ENCODE data around the gene LRRC46. TPM values are rescaled to one million over a fixed set of nuclear protein-coding genes. Genes with fewer than 3 reads are reported as not detected.

LRRC46 gene
- total and polyA plus RNA-seq, 10 of the 15 experiments (the other 5 are each of a cell fraction or from before 2014, with no cell fraction given) = 0.15 to 1.8 (median 0.38) TPM; not detected in 1

GRCh38 chr17:47840742-47841487 lies 9.4 kb downstream of the LRRC46 start, which contains the start of gene SCRN2:
TSS of gene SCRN2 (minus strand) at chr17:47841273. CDS start at chr17:47840843, 430 bp downstream.
- H3K9me3 ChIP-seq (replicated peaks; ENCODE audit: control insufficient read depth, insufficient read depth, low read length) = no peaks in the 10 kb centered on the region
- no peaks in the 10 kb centered on the region for H3K36me3 ChIP-seq (ENCODE audit: control insufficient read depth in 2 of 2, insufficient read depth in 2 of 2, low read length in 1 of 2)
- ChIA-PET RAD21 (ENCODE audit: unreplicated experiment) (interaction anchor here (0.9 to 7.7 kb wide), 14 partner anchors 10 to 191 kb away, joined by 3 to 206 read pairs (median 4); partner anchors contain the start of genes CDK5RAP3, KPNB1, PNPO and SP2), CTCF (interaction anchor here (0.5 to 12.4 kb wide), 35 partner anchors 10 to 607 kb away, joined by 3 to 502 read pairs (median 4); partner anchors contain the start of genes CDK5RAP3, LRRC46, MRPL10 and OSBPL7), SMC1A (ENCODE audit: uncharacterized antibody, unreplicated experiment) (interaction anchor here (0.8 to 13.1 kb wide), 12 partner anchors 9 to 180 kb away, joined by 3 to 231 read pairs (median 7); partner anchors contain the start of genes CDK5RAP3, PNPO and SP2), POLR2A (interaction anchor here (0.6 to 1.9 kb wide), 8 partner anchors 10 to 130 kb away, joined by 3 to 12 read pairs (median 4); partner anchors contain the start of genes CDK5RAP3, LRRC46, MRPL10 and OSBPL7)
- peak within 1 kb of the TSS; percentile 74 for H3K9ac ChIP-seq (ENCODE audit: control insufficient read depth, insufficient read depth, low read length)
- intact Hi-C loops (cut with micrococcal nuclease; ENCODE audit: unreplicated experiment) = loop anchor here (1.0 to 2.0 kb wide), 4 partner anchors 49 to 177 kb away; partner anchors contain the start of gene PNPO
- H3K27me3 ChIP-seq (replicated peaks in 1 of 2; ENCODE audit: control insufficient read depth in 2 of 2, insufficient read depth in 2 of 2, low read length in 1 of 2) = peaks cover 0 to under 1% of the 10 kb centered on the region in 2 experiments; a peak in 2 of 4 replicates
- under 1% methylated on average over 54 of the region's 55 CpGs for WGBS (ENCODE audit: insufficient coverage, insufficient replicate concordance, low lambda C conversion rate, missing lambda C conversion rate)
- H3K27ac ChIP-seq (ENCODE audit: control insufficient read depth, insufficient read depth) = peak within 1 kb of the TSS; percentile 17; the same call in 1 of the 2 replicates
- H3K4me2 ChIP-seq (ENCODE audit: control insufficient read depth, insufficient read depth) = peak within 1 kb of the TSS; percentile 72
- ATAC-seq (peak; percentile 94), FAIRE-seq (peak; percentile 90), DNase-seq (ENCODE audit: low read depth, low spot score) (peak; percentile 60)
- BruUV-seq (replicated peaks) = TSS peak; percentile 92
- peaks cover 22% of the 10 kb centered on the region for H3K4me1 ChIP-seq (ENCODE audit: control insufficient read depth, insufficient read depth, low read length)
- H3K79me2 ChIP-seq (ENCODE audit: control insufficient read depth, insufficient read depth, low read length) = no peaks in the 10 kb centered on the region
- peak within 1 kb of the TSS; percentile 74 for H3K4me3 ChIP-seq
- H4K20me1 ChIP-seq (ENCODE audit: control insufficient read depth, insufficient read depth) = no peaks in the 10 kb centered on the region
- peak within 1 kb of the TSS; percentile 91 for H2AFZ ChIP-seq (ENCODE audit: control insufficient read depth, low read depth, low read length)
- in situ Hi-C loops (cut with MboI) = loop anchor here (5.0 to 10.0 kb wide), 3 partner anchors 51 to 784 kb away; partner anchors contain the start of gene HOXB9
- TF ChIP-seq POLR2A (IDR thresholded peaks at IDR 0.05; ENCODE audit: low read depth, low read length) = peak; percentile 65; the same call in 1 of the 2 replicates
- no peak for TF ChIP-seq FOS (IDR thresholded peaks at IDR 0.05; ENCODE audit: borderline replicate concordance, extremely low read depth, insufficient read length)
- 0 out of 2 replicates have a peak, but pooled peaks have one; percentile 25 for TF ChIP-seq POLR2AphosphoS5 (IDR thresholded peaks at IDR 0.05; ENCODE audit: low read length)
- TF ChIP-seq CREM (IDR thresholded peaks at IDR 0.05; ENCODE audit: low read depth) = no peak
- TF ChIP-seq ZNF217 (IDR thresholded peaks at IDR 0.05) = no peak
- TF ChIP-seq NFXL1 (IDR thresholded peaks at IDR 0.05; ENCODE audit: borderline replicate concordance) = no peak
- peak; percentile 63; the same call in 1 of the 2 replicates for TF ChIP-seq MTA2 (IDR thresholded peaks at IDR 0.05; ENCODE audit: low read depth)
- TF ChIP-seq BRCA1 (IDR thresholded peaks at IDR 0.05; ENCODE audit: low read depth, low read length) = 0 out of 2 replicates have a peak, but pooled peaks have one; percentile 4
- TF ChIP-seq BHLHE40 (IDR thresholded peaks at IDR 0.05; ENCODE audit: borderline replicate concordance in 1 of 2, low read depth in 2 of 2, low read length in 1 of 2) = peak; percentile 56 to 67; a peak in 2 of 4 replicates
- no peak for TF ChIP-seq JUND (IDR thresholded peaks at IDR 0.05; ENCODE audit: low read depth, low read length)
- TF ChIP-seq E2F8 (IDR thresholded peaks at IDR 0.05; ENCODE audit: low read depth, partially characterized antibody) = no peak
- no peak for TF ChIP-seq BACH1 (IDR thresholded peaks at IDR 0.05; ENCODE audit: borderline replicate concordance)
- TF ChIP-seq KDM1A (IDR thresholded peaks at IDR 0.05; ENCODE audit: borderline replicate concordance) = no peak
- no peak; a peak in 1 of 4 replicates for TF ChIP-seq IKZF2 (IDR thresholded peaks at IDR 0.05)
- TF ChIP-seq YY1 (IDR thresholded peaks at IDR 0.05; ENCODE audit: low read depth, low read length) = peak; percentile 76
- no peak for TF ChIP-seq MYB (IDR thresholded peaks at IDR 0.05; ENCODE audit: borderline replicate concordance, low read depth, low read length)
- no peak for TF ChIP-seq ZNF274 (IDR thresholded peaks at IDR 0.05; ENCODE audit: insufficient read depth, insufficient read length)
- no peak for TF ChIP-seq MEF2B (IDR thresholded peaks at IDR 0.05; ENCODE audit: partially characterized antibody, poor library complexity, severe bottlenecking)
- no peak for TF ChIP-seq HDAC6 (IDR thresholded peaks at IDR 0.05; ENCODE audit: unreplicated experiment)
- no peak for TF ChIP-seq ZNF384 (IDR thresholded peaks at IDR 0.05; ENCODE audit: borderline replicate concordance, low read depth, low read length)
- TF ChIP-seq CBX3 (IDR thresholded peaks at IDR 0.05; ENCODE audit: borderline replicate concordance, low read depth) = no peak
- no peak for TF ChIP-seq HDAC2 (IDR thresholded peaks at IDR 0.05)
- no peak for TF ChIP-seq ZBED1 (IDR thresholded peaks at IDR 0.05; ENCODE audit: borderline replicate concordance)
